HepG2 (cell line): ENCODE data around the gene WDR37.

Experiments used
- CCAR2 ChIP-seq: fragments of 200-400 bp; formaldehyde crosslinking; optimal IDR thresholded peaks from 2 replicates; pipeline ENCODE3; 2018; ENCODE audit warnings: low read depth, mild to moderate bottlenecking, low read length, moderate library complexity
- HOXA5 ChIP-seq: sonication (generic); formaldehyde crosslinking; IDR thresholded peaks from 2 replicates; pipeline ENCODE4 v1.4.0; 2020; ENCODE audit warnings: missing genetic modification reagents
- ZNF660 ChIP-seq: sonication (generic); formaldehyde crosslinking; IDR thresholded peaks from 2 replicates; pipeline ENCODE4 v1.5.1; 2020; ENCODE audit warnings: mild to moderate bottlenecking, low read depth, missing genetic modification reagents, borderline replicate concordance
- ZNF672 ChIP-seq: sonication (generic); formaldehyde crosslinking; IDR thresholded peaks from 2 replicates; pipeline ENCODE4 v1.8.1; 2022; ENCODE audit warnings: missing genetic modification reagents

GRCh38 chr10:1103551-1103950 is 47.4 kb downstream of the WDR37 start:
- no peak for TF ChIP-seq ZNF660
- TF ChIP-seq CCAR2 = no peak
- TF ChIP-seq ZNF672 = no peak
- TF ChIP-seq HOXA5 = no peak
